ENCODE results near the gene HSPA12A. TPM values are rescaled to one million over a fixed set of nuclear protein-coding genes. Genes with fewer than 3 reads are reported as not detected.

HSPA12A gene
- total and polyA plus RNA-seq, 5 donors = 8.4 to 21.9 (median 15.1) TPM

DNA sequence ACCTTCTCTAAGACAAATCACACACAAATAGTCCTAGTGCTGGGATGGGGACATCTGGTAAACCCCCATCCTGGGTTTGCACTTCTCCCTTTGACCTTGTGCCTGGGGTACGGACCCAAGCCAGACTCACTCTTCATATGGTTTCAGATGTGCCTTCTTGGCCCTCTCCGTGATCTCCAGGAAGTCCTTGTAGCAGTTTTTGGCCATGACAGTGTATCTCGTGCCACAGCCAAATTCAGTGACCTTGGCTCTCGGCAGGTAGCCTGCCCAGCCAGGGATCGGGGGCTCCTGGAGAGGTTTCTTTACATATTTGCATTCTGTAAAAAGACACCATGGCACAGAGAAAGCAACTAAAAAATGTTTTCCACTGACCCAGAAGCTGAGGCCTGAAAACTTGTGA lies 77.7 kb downstream of the HSPA12A start:
- Histone ChIP-seq H3K9me3 (ENCODE audit: control insufficient read depth, low read length) (no peaks in the 10 kb centered on the region), H3K4me1 (ENCODE audit: control insufficient read depth, insufficient read depth, low read length) (no peaks in the 10 kb centered on the region), H3K4me3 (ENCODE audit: low read length) (no peak overlapping the region), H3K27me3 (ENCODE audit: control insufficient read depth, insufficient read depth) (no peaks in the 10 kb centered on the region), H3K27ac (ENCODE audit: low read length) (no peak overlapping the region)
- ATAC-seq = no peak
- no peak for DNase-seq
- WGBS = 90% methylated on average over 5 of the region's 5 CpGs
- intact Hi-C loops (cut with DNase I) = no loop called here

DNA sequence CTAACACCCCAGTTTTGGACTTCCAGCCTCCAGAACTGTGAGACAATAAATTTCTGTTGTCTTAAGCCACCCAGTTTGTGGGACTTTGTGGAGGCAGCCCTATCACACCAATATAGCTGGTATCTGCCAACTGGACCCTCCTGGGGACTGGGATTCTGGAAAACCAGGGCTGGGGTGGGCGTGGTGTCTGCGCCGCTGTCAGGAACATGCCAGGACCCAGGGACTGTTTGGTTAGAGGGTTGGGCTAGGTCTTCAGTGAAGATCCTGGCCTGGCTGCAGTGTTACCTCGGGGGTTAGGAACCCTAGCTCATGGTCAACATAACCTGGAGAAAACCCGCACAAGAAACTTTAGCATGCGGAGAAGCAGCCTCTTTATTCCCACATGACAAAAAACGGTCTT lies 79.0 kb downstream of the HSPA12A start:
- no peaks in the 10 kb centered on the region for H3K4me1 ChIP-seq (ENCODE audit: control insufficient read depth, insufficient read depth, low read length)
- no peak for DNase-seq
- 89% methylated on average over 7 of the region's 7 CpGs for WGBS
- no peaks in the 10 kb centered on the region for H3K27me3 ChIP-seq (ENCODE audit: control insufficient read depth, insufficient read depth)
- intact Hi-C loops (cut with DNase I) = no loop called here
- H3K9me3 ChIP-seq (ENCODE audit: control insufficient read depth, low read length) = no peaks in the 10 kb centered on the region
- no peak overlapping the region for H3K4me3 ChIP-seq (ENCODE audit: low read length)
- no peak overlapping the region for H3K27ac ChIP-seq (ENCODE audit: low read length)
- ATAC-seq = no peak

DNA sequence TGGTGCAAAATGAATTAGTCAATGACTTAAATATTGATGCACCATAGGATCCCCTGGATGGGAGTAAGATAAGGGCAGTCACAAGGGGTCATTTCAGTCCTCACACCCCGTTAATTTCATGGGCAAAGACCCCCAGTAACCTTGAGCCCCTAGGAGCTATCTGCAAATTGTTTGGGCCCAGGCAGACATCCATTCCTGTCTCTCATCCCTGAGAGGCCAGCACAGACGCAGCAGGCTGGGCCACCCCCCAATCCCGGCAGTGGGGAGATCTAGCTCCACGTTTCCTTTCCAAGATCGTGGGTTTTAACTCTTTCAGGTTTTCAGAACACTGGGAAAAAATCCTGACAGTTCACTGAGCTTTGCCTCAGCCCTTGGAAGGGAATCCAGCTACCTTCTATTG lies 81.5 kb downstream of the HSPA12A start:
- H3K27me3 ChIP-seq (ENCODE audit: control insufficient read depth, insufficient read depth) = no peaks in the 10 kb centered on the region
- ATAC-seq (no peak), DNase-seq (no peak)
- 18% methylated on average over 5 of the region's 5 CpGs for WGBS
- intact Hi-C loops (cut with DNase I) = no loop called here
- H3K4me1 ChIP-seq (ENCODE audit: control insufficient read depth, insufficient read depth, low read length) = no peaks in the 10 kb centered on the region
- H3K9me3 ChIP-seq (ENCODE audit: control insufficient read depth, low read length) = no peaks in the 10 kb centered on the region
- H3K27ac ChIP-seq (ENCODE audit: low read length) = no peak overlapping the region
- no peak overlapping the region for H3K4me3 ChIP-seq (ENCODE audit: low read length)

DNA sequence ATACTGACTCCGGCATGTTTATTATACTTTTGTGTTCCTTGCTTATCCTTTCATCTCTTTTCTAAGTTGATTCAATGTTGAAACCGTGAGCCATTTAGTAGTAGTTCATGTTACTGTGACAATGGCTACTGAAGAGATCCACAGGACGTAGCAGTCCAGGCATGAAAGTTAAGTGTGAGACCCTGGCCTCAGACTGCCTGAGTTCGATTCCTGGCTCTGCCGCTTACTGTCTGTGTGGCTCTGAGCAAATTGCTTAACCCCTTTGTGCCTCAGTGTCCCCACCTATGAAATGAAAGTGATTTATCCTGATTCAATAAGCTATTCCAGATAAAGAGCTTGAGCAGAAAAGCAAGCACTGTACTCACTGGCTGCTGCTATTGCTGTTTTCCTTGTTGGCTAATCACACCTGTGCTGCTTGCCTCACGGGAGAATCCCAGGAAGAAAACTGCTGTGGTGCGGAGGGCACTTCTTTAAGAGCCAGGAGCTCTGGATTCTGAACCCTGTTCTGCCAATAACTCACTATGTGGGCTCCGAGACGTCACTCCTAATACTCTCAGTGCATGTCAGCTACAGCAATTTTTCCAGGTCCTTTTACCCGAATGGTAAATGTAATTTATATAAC lies 83.2 kb downstream of the HSPA12A start:
- Histone ChIP-seq H3K9me3 (ENCODE audit: control insufficient read depth, low read length) (no peaks in the 10 kb centered on the region), H3K27ac (ENCODE audit: low read length) (no peak overlapping the region), H3K4me1 (ENCODE audit: control insufficient read depth, insufficient read depth, low read length) (no peaks in the 10 kb centered on the region), H3K4me3 (ENCODE audit: low read length) (no peak overlapping the region), H3K27me3 (ENCODE audit: control insufficient read depth, insufficient read depth) (no peaks in the 10 kb centered on the region)
- intact Hi-C loops (cut with DNase I) = no loop called here
- no peak for DNase-seq
- ATAC-seq = no peak
- WGBS = 84% methylated on average over 10 of the region's 10 CpGs

DNA sequence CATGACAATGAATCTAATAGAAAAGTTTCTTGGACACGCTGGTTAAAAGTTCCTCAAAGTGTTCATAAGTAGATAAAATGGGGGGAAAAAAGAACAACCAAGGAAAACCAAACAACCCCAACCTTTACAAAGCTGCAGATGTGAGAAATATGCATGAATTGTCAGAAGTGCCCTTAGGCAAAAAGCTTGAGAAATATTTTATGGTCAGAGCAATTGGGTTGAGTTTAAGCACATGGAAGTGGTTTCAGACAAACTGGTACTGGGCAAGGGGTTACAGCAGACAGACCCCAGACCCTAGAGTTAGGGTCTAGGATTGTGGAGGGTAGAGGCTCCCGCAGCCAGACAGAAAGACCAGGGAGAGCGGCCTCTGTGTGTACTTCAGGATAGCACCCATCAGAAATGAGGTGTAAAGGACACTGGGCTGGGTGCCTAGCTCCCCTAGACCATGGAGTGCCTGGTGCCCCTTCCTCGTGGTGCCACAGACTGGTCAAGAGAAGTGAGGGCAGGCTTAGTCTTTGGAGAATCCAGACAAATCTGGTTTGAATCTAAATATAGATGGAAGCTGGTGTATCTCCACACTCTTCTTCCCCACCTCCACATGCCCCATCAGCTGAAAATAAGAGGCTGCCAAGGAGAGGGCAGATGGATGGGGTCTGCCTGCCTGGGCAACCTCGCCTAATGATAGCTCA lies 84.4 kb downstream of the HSPA12A start:
- intact Hi-C loops (cut with DNase I) = no loop called here
- H3K4me3 ChIP-seq (ENCODE audit: low read length) = no peak overlapping the region
- no peaks in the 10 kb centered on the region for H3K27me3 ChIP-seq (ENCODE audit: control insufficient read depth, insufficient read depth)
- no peaks in the 10 kb centered on the region for H3K4me1 ChIP-seq (ENCODE audit: control insufficient read depth, insufficient read depth, low read length)
- ATAC-seq = no peak
- 86% methylated on average over 5 of the region's 5 CpGs for WGBS
- no peaks in the 10 kb centered on the region for H3K9me3 ChIP-seq (ENCODE audit: control insufficient read depth, low read length)
- no peak overlapping the region for H3K27ac ChIP-seq (ENCODE audit: low read length)
- no peak for DNase-seq

DNA sequence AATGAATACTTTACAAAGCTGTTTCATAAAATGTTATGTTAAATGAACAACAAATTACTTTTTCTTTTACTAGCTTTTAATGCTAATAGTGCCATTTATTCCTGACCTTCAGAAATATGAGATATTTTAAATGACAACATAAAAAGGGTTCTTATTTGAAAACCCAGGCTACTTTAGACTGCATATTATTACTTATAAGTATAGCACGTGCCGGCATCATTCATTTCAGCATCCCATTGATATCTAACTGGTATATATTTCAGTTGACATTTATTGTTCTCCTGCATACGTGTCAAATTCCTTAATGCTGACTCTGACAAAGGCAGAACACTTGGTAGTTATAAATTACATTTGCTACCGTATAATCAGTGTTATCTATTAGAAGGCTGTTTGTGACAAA lies 86.3 kb downstream of the HSPA12A start:
- no peak overlapping the region for H3K27ac ChIP-seq (ENCODE audit: low read length)
- no peak for ATAC-seq
- no peak for DNase-seq
- no peak overlapping the region for H3K4me3 ChIP-seq (ENCODE audit: low read length)
- no peaks in the 10 kb centered on the region for H3K27me3 ChIP-seq (ENCODE audit: control insufficient read depth, insufficient read depth)
- 73% methylated on average over 4 of the region's 4 CpGs for WGBS
- intact Hi-C loops (cut with DNase I) = no loop called here
- H3K9me3 ChIP-seq (ENCODE audit: control insufficient read depth, low read length) = no peaks in the 10 kb centered on the region
- no peaks in the 10 kb centered on the region for H3K4me1 ChIP-seq (ENCODE audit: control insufficient read depth, insufficient read depth, low read length)

DNA sequence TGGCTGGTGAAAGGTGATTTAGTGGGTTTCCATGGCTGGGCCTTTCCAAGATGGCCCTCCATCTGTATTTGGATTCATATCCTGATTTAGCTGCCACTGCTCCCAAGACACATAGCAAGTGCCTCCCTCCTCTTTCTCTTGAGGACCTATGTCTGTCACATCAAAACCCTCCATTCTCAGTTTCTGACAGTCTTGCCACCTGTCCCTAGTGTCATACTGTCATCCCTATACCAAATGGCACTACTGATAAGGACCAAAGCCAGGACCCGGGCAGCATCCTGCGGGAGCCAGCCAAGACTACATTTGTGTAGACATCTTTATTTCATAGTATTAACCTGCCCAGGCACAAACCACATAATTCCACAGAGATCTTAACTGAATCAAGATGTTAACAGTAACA lies 86.8 kb downstream of the HSPA12A start:
- 79% methylated on average over 2 of the region's 2 CpGs for WGBS
- ATAC-seq = no peak

DNA sequence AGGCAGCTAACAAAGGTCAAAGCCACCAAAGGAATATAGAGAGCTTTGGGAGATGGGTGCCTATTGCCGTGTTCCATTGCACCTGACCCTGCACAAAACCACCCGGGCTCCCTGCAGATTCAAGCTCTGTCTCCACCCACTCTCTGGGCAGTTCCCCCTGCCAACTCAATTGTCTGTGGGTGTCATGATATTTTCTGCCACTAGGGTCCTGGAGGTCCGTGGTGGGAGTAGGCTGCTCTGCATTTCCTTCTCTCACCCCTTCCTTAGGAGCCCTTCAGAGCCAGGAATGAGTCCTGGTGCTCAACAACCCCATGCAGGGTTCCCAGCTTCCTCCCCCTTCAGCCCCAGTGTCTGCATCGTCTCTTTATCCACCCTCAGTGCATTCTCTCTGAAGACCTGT lies 87.5 kb downstream of the HSPA12A start:
- Histone ChIP-seq H3K4me3 (ENCODE audit: low read length) (no peak overlapping the region), H3K4me1 (ENCODE audit: control insufficient read depth, insufficient read depth, low read length) (no peaks in the 10 kb centered on the region), H3K27me3 (ENCODE audit: control insufficient read depth, insufficient read depth) (no peaks in the 10 kb centered on the region), H3K9me3 (ENCODE audit: control insufficient read depth, low read length) (no peaks in the 10 kb centered on the region), H3K27ac (ENCODE audit: low read length) (no peak overlapping the region)
- intact Hi-C loops (cut with DNase I) = no loop called here
- DNase-seq = no peak
- ATAC-seq = no peak
- WGBS = 52% methylated on average over 4 of the region's 4 CpGs

More for the DNA sequence above, 86.8 kb downstream of the HSPA12A start:
- no peak for DNase-seq
- intact Hi-C loops (cut with DNase I) = no loop called here
- no peaks in the 10 kb centered on the region for H3K27me3 ChIP-seq (ENCODE audit: control insufficient read depth, insufficient read depth)
- H3K9me3 ChIP-seq (ENCODE audit: control insufficient read depth, low read length) = no peaks in the 10 kb centered on the region
- no peaks in the 10 kb centered on the region for H3K4me1 ChIP-seq (ENCODE audit: control insufficient read depth, insufficient read depth, low read length)
- H3K4me3 ChIP-seq (ENCODE audit: low read length) = no peak overlapping the region
- no peak overlapping the region for H3K27ac ChIP-seq (ENCODE audit: low read length)

DNA sequence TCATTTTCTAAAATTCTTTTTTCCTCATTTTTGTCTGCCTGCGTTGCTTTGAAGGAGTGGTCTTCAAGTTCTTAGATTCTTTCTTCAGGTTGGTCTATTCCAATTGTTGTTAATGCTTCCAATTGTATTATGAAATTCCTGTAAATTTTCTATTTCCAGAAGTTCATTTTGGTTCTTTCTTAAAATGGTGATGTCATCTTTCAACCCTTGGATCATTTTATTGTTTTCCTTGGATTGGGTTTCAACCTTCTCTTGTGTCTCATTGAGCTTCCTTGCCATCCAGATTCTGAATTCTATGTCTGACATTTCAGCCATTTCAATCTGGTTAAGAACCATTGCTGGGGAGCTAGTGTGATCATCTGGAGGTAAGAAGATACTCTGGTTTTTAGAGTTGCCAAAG lies 88.5 kb downstream of the HSPA12A start:
- no peak overlapping the region for H3K4me3 ChIP-seq (ENCODE audit: low read length)
- no peaks in the 10 kb centered on the region for H3K27me3 ChIP-seq (ENCODE audit: control insufficient read depth, insufficient read depth)
- DNase-seq (no peak), ATAC-seq (no peak)
- 89% methylated on average over 1 of the region's 1 CpG for WGBS
- H3K27ac ChIP-seq (ENCODE audit: low read length) = no peak overlapping the region
- intact Hi-C loops (cut with DNase I) = no loop called here
- no peaks in the 10 kb centered on the region for H3K9me3 ChIP-seq (ENCODE audit: control insufficient read depth, low read length)
- no peaks in the 10 kb centered on the region for H3K4me1 ChIP-seq (ENCODE audit: control insufficient read depth, insufficient read depth, low read length)

DNA sequence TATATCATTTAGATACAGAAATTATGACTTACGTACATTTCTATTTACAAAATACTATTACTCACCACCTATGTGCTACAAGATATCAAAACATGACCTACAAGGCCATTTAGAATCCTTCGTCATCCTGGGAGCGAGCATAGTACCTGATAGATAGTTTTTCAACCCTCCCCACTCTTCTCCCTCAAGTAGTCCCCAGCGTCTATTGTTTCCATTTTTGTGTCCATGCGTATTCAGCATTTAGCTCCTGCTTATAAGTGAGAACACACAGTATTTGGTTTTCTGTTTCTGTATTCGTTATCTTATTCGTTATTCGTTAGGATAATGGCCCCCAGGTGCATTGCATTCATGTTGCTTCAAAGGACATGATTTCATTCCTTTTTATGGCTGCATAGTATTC lies 93.5 kb downstream of the HSPA12A start:
- H3K4me1 ChIP-seq (ENCODE audit: control insufficient read depth, insufficient read depth, low read length) = no peaks in the 10 kb centered on the region
- intact Hi-C loops (cut with DNase I) = no loop called here
- DNase-seq (no peak), ATAC-seq (no peak)
- H3K27me3 ChIP-seq (ENCODE audit: control insufficient read depth, insufficient read depth) = no peaks in the 10 kb centered on the region
- WGBS = 83% methylated on average over 8 of the region's 8 CpGs
- no peak overlapping the region for H3K4me3 ChIP-seq (ENCODE audit: low read length)
- H3K9me3 ChIP-seq (ENCODE audit: control insufficient read depth, low read length) = no peaks in the 10 kb centered on the region
- no peak overlapping the region for H3K27ac ChIP-seq (ENCODE audit: low read length)

DNA sequence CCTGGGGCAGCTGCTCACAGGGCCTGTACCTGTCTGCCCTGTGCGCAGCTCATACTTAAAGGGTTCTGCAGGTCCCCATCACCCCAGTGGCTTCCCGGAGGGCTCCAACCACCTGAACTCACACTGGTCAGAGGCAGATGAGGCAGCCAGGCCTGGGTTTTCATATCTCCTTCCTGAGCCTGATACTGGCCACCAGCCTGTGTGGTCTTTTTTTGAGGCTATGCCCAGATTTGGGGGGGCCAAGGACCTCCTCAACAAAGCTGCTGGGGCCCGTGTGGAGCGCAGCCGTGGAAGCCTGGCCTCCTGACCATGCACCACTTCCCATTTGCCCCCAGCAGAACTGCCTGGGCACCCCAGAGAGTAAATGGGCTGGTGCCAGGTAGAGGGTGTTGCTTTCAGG lies 95.9 kb downstream of the HSPA12A start:
- H3K4me3 ChIP-seq (ENCODE audit: low read length) = no peak overlapping the region

DNA sequence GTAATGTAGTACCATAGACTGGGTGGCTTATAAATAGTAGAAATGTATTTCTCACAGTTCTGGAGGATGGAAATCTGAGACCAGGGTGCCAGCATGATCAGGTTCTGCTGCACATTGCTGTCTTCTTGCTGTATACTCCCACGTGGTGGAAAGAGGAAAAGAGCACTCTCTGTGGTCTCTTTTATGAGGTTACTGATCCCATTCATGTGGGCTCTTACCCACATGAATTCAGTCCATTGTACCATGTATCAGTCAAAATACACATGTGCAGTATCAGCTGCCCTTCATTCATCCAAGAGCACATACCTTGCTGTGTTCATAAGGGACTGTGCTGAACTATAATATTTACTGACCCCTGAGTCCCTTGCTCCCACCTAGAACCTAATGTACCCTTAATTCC lies 104.5 kb downstream of the HSPA12A start:
- Histone ChIP-seq H3K9me3 (ENCODE audit: control insufficient read depth, low read length) (no peaks in the 10 kb centered on the region), H3K4me1 (ENCODE audit: control insufficient read depth, insufficient read depth, low read length) (no peaks in the 10 kb centered on the region), H3K27ac (ENCODE audit: low read length) (no peak overlapping the region), H3K27me3 (ENCODE audit: control insufficient read depth, insufficient read depth) (no peaks in the 10 kb centered on the region), H3K4me3 (ENCODE audit: low read length) (no peak overlapping the region)
- DNase-seq (no peak), ATAC-seq (no peak)
- WGBS = 18% methylated on average over 1 of the region's 1 CpG
- intact Hi-C loops (cut with DNase I) = no loop called here

More for the DNA sequence above, 95.9 kb downstream of the HSPA12A start:
- H3K27me3 ChIP-seq (ENCODE audit: control insufficient read depth, insufficient read depth) = no peaks in the 10 kb centered on the region
- H3K9me3 ChIP-seq (ENCODE audit: control insufficient read depth, low read length) = no peaks in the 10 kb centered on the region
- DNase-seq (no peak), ATAC-seq (no peak)
- 92% methylated on average over 5 of the region's 5 CpGs for WGBS
- H3K27ac ChIP-seq (ENCODE audit: low read length) = no peak overlapping the region
- intact Hi-C loops (cut with DNase I) = no loop called here
- no peaks in the 10 kb centered on the region for H3K4me1 ChIP-seq (ENCODE audit: control insufficient read depth, insufficient read depth, low read length)

Measured in right cardiac atrium (tissue), 5 donors.